ENCODE data around the gene CPNE2. TPM values are rescaled to one million over a fixed set of nuclear protein-coding genes. Genes with fewer than 3 reads are reported as not detected.
"Not testable (repeated sequence)": the region's sequence is repeated elsewhere in the genome, so short reads cannot be mapped to it uniquely, and the experiment has no call there.

CPNE2 gene
- 13.7 and 18.6 TPM in 2 replicates for total RNA-seq (2014; rRNA removed)
- polyA plus RNA-seq (2012): 24.8 TPM

DNA sequence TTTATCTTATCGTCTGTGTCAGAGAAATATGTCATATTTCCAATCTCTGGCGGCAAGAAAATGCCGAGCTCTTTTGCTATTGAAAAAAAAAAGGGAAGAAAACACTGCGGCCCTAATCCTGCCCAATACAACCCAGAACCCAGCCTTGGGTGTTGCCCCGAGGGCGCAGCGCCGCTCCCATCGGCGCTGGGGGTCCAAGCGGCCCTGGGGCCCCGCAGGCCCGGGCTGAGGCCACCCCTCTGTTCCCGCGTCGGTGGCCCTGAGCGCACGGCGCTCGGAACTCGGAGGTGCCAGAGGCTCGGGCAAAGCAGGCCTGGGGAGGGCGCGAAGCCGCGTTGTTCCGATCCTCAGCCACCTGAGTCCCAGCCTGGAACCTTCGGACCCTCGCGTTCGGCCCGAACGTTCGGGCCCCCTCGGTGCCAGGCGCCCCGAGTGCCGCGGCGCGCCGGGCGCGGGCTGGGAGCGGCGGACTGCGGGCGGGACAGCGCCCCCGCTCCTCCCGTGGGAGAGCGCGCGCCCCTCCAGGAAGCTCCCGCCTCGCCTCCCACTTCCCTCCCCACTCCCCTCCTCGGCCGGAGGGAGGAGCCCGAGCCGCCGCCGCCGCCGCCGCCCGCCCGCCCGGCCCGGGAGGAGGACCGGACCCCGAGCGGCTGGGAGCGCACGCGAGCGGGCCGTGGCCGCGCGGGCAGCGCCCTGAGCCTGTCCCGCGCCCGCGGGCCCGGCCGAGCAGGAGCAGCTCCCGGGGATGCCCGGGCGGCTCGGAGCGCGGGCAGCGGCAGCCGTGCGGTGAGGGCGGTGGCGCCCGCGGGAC is at the start of gene CPNE2:
Gene CPNE2, plus strand, starts transcription at position 609 of the 811 bp plus-strand sequence. CDS start 18,160 bp downstream, outside the sequence.
- DNase-seq (ENCODE audit: low read depth): peak; percentile 37

DNA sequence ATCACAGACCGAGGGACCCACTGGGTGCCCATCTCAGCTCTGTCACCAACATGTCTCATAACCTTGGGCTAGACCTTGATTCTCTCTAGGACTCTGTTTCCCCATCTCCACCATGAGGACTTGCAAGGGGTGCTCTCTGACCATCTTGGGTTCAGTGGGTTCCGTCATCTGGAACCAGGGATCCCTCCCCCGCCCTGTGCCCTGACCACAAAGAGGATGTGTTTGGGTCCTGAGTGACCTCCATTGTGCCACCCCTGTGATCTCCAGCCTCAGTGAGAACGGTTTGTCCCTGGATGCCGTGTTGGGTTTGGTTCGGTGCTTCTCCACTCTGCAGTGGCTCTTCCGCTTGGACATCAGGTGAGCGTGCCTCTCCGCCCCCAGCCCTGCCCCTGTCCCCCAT is 49.1 kb upstream of the CPNE2 start:
- no peak for DNase-seq (ENCODE audit: low read depth)

DNA sequence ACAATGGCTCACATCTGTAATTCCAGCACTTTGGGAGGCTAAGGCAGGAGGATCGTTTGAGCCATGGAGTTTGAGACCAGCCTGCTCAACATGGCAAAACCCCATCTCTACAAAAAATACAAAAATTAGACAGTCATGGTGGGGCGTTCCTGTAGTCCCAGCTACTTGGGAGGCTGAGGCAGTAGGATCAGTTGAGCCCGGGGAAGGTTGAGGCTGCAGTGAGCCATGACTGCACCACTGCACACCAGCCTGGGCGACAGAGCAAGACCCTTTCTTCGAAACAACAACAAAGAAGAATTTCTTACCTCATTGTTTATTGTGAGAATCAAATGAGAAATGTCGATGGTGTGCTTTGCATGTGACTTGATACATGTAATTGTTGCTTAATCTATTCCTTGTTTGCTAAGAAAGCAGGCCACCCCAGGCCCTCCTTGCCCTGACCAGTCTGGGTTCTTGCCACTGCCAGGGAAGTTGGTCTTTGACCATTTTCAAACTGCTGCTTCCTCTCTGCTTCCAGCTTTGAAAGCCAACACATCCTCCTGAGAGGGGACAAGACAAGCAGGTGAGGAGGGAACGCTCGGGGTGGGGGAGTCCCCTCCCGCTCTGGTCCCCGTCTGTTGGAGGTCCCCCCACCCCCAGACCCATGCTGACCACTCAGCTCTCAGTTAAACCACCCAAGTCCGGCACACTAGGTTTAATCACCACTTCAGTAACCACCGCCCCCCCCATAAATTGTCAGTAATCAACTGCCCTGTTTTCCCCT is 47.3 kb upstream of the CPNE2 start:
- DNase-seq (ENCODE audit: low read depth): no peak

DNA sequence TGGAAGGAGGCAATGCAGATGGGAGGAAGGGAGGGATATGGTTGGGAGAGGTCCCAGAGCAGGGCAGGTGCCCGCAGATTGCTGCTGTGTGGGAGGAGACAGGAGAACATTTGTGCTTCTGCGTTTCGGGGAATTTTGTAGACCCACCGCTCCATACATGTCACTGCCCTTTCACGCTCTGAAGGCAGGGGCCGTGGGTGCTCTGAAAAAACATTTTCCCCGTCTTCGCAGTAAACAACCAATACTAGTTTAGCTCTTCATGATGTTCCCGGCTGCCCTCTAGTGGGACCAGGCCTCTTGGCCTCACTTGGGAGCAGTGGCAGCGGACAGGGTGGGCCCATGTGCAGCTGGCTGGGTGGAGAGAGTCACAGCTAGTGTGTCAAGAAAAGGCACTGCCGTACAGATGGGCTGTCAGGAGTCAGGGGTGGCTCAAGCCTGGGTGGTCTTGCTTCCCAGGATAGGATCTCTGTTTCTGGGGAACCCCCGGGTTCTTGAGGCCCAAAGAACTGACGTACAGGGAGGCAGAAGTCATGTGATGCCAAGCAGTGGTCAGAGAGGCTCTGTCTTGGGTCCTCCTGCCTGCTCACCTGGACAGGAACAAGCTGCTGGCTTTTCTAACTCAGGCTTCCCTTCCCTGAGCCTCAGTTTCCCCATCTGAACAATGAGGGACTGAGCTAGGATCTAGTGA is 46.5 kb upstream of the CPNE2 start:
- DNase-seq (ENCODE audit: low read depth): peak; percentile 42

DNA sequence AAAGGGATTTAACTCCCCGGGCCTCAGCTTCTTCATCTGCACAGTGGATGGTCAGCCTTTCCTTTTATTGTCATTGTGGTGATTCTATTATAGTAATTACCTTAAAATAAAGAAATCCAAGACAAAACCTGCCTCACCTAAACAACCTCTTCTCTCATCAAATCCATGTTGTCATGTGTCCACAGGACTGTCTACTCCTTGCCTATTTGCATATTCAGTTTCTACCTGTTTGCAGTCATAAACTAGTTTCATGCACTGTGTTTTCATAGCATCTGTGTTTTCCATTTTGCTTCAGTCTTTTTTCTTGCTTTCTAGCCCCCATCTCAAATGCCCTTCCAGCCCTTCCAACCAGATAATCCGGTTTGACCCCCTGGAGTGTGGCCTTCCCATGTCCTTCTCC is 44.3 kb upstream of the CPNE2 start:
- no peak for DNase-seq (ENCODE audit: low read depth)

DNA sequence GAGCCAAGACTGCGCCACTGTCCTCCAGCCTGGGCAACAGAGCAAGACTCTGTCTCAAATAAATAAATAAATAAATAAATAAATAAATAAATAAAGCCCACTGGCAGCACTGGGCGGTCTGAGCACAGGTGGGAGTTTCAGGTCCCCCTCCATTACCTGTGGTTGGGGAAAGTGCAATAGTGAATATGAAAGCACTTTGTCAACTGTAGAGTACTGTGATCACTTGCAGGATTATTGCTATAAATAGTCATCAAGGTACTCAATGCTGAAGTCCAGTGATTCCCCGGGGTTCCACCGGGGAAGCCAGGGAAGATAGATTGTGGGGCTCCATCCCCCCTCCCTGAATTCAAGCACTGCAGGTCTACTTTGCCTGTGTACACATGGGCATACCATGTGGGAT is 42.7 kb upstream of the CPNE2 start:
- no peak for DNase-seq (ENCODE audit: low read depth)

DNA sequence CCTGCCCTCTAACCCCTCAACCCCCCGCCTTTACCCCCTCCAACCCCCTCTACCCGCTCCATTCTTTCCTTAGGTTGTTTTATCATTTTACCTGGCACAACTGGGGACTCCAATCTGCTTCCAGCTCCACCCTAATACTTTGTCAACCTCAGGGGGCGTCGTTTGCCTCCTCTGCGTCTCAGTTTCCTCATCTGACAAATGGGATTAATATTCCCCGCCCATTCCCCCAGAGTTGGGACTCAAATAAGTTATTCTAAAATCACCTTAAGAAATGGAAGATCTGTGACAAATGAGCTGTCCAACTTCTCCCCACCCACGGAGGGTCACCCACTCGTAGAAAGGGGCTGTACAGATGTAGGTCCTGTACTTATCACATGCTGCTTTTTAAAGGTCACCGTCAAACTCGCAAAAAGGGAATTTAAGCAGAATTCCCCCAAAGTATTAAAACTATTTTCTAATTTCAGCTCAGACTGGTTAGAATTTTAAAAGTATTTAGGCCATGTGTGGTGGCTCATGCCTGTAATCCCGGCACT is 40.6 kb upstream of the CPNE2 start:
- no peak for DNase-seq (ENCODE audit: low read depth)

DNA sequence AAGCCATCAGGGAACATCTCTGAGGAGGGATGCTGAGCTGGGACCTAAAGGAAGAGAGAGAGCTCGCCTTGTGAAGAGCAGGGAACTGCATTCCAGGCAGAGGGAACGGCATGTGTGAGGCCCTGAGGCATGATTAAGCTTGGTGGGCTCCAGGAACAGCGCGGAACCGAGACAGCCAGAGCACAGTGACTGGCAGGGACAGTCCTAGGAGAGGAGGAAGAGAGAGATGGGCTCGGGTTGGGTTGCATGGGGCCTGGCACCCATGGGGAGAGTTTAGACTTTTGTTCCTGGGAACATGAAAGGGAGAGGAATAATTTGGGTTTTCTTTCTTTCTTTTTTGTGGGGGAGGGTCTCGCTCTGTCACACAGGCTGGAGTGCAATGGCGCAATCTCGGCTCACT is 39.2 kb upstream of the CPNE2 start:
- DNase-seq (ENCODE audit: low read depth): no peak

DNA sequence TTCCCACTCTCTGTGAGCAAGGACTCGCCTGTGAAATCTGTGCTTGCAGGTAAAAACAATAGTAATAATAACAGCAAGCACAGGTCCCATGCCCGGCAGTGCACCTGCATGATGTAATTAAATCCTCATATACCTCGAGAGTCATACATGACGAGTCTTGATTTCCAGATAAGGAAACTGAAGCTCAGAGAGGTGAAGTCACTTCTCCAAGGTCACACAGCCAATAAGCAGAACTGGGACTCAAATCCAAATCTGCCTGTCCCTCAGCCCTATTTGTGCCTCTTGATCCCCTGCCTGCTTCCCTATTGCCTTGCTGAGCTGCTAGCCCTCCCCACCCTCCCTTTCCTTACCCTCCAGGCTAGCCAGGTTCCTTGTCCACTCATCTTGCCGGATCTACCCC is 38.0 kb upstream of the CPNE2 start:
- no peak for DNase-seq (ENCODE audit: low read depth)

DNA sequence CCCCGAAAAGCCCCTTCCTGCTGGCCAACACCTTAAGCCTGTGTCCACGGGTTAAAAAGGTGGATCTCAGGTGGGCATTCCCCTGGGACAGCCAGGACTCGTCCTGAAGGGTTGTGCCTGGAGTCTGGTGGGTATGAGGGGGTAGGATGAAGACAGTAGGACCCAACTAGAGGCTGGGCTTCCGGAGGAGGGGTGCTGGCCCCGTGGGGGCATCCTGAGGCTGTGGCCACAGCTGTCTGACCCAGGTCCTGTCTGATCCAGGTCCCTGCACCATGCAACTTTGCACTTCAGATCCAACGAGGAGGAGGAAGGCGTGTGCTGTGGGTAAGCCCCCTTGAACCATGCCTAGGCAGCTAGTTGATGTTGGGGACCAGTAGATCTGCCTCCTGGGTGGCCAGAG is 37.6 kb upstream of the CPNE2 start:
- no peak for DNase-seq (ENCODE audit: low read depth)

DNA sequence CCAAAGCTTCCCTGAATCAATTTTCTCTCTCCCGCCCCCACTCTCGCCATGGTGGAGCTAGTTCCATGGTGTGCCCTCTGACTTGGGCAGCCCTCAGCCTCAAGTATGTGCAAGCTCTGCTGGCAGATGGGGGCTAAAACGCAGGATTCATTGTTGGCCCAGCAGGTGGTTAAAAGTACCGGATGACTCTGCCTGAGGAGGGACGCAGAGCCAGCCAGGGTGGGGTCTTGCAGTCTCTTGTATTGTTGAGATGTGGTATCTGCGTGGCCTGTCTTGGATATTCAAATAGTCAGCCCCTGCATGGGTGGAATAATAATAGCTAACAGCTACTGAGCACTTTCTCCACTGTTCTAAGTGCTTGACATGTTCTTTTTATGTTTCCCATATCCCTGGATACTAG is 36.7 kb upstream of the CPNE2 start:
- no peak for DNase-seq (ENCODE audit: low read depth)

DNA sequence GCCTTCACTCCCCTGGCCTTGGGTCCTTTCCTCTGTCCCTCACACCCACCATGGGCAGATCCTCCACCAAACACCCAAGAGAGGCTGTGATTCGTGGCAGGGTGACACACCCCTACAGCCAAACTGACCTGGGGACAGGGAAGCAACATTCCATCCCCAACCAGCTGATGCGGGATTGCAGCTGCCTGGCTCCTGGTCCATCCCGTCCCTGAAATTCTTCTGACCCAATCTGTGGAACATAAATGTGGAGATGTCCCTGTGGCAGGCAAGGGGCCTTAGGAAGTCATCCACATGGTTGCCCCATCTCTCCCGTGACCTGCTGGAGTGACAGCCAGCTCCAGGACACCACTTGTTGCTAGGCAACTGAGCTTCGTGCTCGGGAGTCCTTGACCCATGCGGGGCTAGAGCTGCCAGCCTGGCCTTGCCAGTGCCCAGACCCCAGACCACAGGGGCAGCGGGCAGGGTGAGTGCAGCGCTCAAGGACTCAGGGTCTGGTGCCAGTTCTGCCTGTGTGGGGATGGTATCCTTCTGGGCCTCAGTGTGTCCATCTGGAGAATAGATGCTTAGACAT is 34.0 kb upstream of the CPNE2 start:
- DNase-seq (ENCODE audit: low read depth): no peak

DNA sequence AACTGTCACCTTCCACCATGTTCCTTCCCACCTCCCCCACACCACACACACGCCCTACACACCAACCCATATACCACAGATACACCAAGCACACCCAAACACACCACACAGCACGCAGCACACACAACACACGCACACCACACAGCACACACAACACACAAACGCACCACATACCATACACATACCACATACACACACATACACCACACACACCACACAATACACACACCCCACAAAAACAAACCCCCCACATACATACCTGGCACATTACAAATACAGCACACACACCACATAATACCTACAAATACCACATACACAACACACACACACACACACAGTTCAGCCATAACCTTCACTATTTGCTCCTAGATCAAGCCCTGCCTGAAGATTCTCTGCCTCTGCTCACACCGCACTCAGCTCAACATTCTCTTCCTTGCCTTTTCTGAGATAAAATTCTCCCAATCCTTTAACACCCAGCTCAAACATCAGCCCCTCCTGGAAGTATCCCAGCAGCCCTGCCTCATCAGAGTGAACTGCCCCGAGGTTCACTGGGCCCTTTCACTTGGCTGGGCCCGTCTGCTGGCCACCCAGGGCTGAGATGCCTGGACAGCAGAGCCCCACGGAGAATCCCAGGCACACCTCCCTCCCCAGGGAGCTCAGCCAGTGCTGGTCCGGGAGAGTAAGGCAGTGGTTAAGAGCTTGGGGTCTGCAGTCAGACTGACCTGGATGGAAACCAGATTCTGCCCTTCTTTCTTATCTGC is 31.9 kb upstream of the CPNE2 start:
- DNase-seq (ENCODE audit: low read depth): no peak

DNA sequence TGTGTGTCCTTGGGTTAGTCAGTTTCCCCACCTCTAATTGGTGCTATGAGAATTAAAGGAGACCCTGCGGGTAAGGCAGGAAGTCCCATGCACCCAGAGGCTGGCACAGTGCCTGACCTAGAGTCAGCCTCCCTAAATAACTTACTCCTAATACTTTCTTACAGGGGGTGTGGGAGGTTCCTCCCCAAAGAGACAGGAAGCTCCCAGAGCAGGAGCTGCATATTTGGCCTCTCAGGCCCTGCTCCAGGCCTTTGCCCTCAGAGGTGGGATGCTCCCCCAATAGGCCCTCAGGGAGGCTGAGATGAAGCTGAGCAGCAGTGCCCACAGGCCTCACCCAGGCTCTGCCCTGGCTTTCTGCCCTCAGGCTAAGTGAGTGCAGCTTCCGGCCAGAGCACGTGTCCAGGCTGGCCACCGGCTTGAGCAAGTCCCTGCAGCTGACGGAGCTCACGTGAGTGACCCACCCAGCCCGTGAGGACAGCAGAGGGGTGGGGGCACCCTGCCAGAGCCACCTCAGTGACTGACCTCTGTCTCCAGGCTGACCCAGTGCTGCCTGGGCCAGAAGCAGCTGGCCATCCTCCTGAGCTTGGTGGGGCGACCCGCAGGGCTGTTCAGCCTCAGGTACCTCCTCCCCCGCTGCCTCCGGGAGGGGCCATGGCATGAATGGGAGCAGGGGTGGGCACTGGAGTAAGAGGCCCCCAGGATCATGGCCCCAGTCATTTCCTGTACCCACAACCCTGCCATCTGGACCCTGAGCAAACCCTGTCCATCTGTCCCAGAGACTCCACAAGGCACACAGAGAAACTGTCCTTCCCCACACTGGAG is 31.1 kb upstream of the CPNE2 start:
- peak; percentile 90 for DNase-seq (ENCODE audit: low read depth)

DNA sequence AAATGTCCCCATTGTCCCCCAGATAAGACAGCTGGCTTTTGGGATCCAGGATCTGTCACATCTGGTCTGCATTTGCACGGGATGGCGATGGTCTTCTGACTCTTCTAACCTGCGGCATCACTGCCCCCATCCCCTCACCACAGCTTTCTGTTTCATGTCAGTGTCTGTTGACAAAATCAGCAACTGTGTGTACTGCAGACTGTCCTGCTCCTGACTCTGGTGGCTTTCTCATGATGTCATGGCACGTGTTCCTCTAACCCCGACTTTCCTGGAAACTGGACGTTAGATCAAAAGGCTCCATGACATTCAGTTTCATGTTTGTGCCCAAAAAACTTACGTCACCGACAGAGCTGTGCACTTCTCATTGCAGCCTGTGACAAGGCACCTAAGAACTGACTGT is 30.1 kb upstream of the CPNE2 start:
- no peak for DNase-seq (ENCODE audit: low read depth)

DNA sequence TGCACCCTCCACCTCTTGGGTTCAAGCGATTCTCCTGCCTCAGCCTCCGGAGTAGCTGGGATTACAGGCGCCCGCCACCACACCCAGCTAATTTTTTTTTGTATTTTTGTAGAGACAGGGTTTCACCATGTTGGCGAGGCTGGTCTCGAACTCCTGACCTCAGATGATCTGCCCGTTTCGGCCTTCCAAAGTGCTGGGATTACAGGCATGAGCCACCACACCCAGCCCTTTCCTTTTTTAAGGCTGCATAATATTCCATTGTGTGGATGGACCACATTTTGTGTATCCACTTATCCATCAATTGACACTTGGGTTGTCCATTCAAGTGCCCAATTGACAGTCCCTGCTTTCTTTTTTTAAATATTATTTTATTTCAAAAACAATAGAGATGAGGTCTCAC is 29.2 kb upstream of the CPNE2 start:
- not testable (repeated sequence) for DNase-seq (ENCODE audit: low read depth)

DNA sequence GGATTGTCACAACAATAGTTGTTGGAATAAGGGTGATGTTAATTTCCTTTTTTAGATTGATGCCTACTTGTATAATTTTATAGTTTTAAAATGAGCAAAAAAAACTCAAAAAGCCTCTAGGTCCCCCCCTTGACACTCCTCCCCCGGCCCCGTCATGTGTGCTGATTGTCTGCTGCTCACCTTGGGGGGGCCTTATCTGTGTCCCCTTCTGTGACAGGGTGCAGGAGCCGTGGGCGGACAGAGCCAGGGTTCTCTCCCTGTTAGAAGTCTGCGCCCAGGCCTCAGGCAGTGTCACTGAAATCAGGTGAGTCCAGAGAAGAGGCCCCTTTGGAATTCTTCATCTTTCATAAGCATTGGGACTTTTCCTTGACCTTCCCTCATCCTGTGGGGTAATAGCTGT is 27.4 kb upstream of the CPNE2 start:
- DNase-seq (ENCODE audit: low read depth): no peak

DNA sequence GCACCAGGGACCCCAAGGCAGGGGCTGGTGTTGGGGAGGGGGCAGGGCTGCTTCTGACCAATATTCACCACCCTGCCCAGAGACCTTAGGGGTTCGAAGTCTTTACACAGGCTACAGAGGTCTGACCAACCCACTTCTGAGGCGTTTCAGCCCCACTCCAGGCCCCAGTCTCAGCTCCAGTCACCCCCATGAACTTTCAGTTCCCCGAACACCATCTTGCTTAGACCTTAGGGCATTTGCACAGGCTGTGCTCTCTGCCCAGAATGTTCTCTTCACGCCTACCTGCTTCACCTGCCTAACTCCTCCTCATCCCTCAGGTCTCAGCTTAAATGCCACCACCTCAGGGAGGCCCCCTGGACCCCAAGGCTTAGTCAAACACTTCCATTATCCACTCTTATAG is 25.8 kb upstream of the CPNE2 start:
- DNase-seq (ENCODE audit: low read depth): no peak

DNA sequence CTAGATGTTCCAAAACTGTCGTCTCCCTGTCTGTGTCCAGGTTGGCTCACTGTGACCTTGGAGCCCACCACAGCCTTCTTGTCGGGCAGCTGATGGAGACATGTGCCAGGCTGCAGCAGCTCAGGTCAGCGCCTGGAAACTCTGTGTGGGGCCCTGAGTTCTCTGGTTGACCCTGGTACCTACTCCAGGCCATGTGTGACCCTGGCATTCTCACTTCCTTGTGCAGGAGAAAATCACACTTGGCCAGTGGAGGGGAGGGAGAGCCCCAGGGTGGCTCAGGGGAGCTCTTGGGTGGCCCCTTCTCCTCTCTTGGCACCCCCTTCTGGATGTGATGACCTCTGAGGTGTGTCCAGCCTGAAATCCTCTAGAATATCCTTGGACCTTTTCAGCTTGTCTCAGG is 25.0 kb upstream of the CPNE2 start:
- no peak for DNase-seq (ENCODE audit: low read depth)

DNA sequence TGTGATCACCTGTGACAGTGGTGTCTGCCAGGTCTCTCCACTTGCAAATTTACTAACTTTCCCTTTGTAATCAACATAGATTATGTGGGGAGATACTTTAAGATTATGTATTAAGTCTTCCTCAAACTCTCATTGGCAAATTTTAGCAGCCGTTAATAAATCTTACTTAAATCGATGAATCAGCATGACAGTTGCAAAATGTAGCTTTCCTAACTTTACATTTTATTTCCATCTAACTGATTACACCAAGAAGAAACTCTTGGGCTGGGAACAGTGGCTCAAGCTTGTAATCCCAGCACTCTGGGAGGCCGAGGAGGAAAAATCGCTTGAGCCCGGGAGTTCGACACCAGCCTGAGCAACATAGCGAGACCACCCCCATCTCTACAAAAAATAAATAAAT is 23.3 kb upstream of the CPNE2 start:
- no peak for DNase-seq (ENCODE audit: low read depth)
